Peyer's patch (tissue), 4 donors: Measurements from ENCODE around the gene AGO3.

Experiments
- CTCF ChIP-seq, 6 experiments: fragments of 450-650 bp in 4 of 6; fragments of 200-600 bp in 2 of 6; sonication (generic) in 1 of 6; IDR thresholded peaks; one replicate each; pipeline ENCODE4 v1.5.1; 2017 to 2019; ENCODE audit warnings: antibody characterized with exemption in 6 of 6, mild to moderate bottlenecking in 3 of 6, moderate library complexity in 1 of 6
- POLR2A ChIP-seq, 2 donors: fragments of 450-650 bp; IDR thresholded peaks; one replicate each; pipeline ENCODE4 v1.5.1; 2017; ENCODE audit warnings: antibody characterized with exemption in 2 of 2, mild to moderate bottlenecking in 2 of 2, moderate library complexity in 2 of 2

GRCh38 chr1:36099681-36100341 lies 168.9 kb downstream of the AGO3 start:
- TF ChIP-seq CTCF (IDR thresholded peaks at IDR 0.05) (peak; percentile 51 to 89 (median 80)), POLR2A (IDR thresholded peaks at IDR 0.05) (no peak)
